LoVo (cell line): ENCODE data around the gene MYH7.
"Not testable (repeated sequence)": the region's sequence is repeated elsewhere in the genome, so short reads cannot be mapped to it uniquely, and the experiment has no call there.

Source experiments
- DNase-seq: peaks from one replicate; pipeline ENCODE4 v3.0.0-alpha.2; 2016; ENCODE audit warnings: low spot score

MYH7 gene

GRCh38 chr14:23435543-23436326 is at the start of gene MYH7:
MYH7 (minus strand) TSS chr14:23435660; CDS start chr14:23433732, 1,928 bp downstream.
- DNase-seq, result no peak

GRCh38 chr14:23483236-23483854 is 47.9 kb upstream of the MYH7 start:
- DNase-seq, result no peak

GRCh38 chr14:23482823-23483148 is 47.3 kb upstream of the MYH7 start:
- no peak for DNase-seq

- no peak for DNase-seq
These were observed 46.7 kb upstream of the MYH7 start for GRCh38 chr14:23481979-23482822.

GRCh38 chr14:23481362-23481970 is 46.0 kb upstream of the MYH7 start:
- DNase-seq, result no peak

GRCh38 chr14:23478109-23478759 is 42.8 kb upstream of the MYH7 start:
- DNase-seq, result peak; percentile 42

GRCh38 chr14:23470947-23471346 is 35.5 kb upstream of the MYH7 start:
- no peak for DNase-seq

GRCh38 chr14:23469906-23470403 is 34.5 kb upstream of the MYH7 start:
- no peak for DNase-seq

- DNase-seq, result peak; percentile 98
These were observed 33.9 kb upstream of the MYH7 start, which contains the start of gene NGDN for GRCh38 chr14:23469127-23469905. NGDN (plus strand) TSS chr14:23469703; CDS start chr14:23469716, 13 bp downstream.

- no peak for DNase-seq
These were observed 33.3 kb upstream of the MYH7 start for GRCh38 chr14:23468704-23469126.

GRCh38 chr14:23465261-23465660 is 29.8 kb upstream of the MYH7 start:
- DNase-seq, result no peak

- DNase-seq, result no peak
These were observed 29.2 kb upstream of the MYH7 start for GRCh38 chr14:23464700-23465099.

GRCh38 chr14:23460960-23461359 is 25.5 kb upstream of the MYH7 start:
- DNase-seq, result no peak

GRCh38 chr14:23457587-23458445 is 22.4 kb upstream of the MYH7 start:
- DNase-seq, result peak; percentile 89

GRCh38 chr14:23456883-23457586 is 21.6 kb upstream of the MYH7 start:
- not testable (repeated sequence) for DNase-seq

- DNase-seq, result no peak
These were observed 19.0 kb upstream of the MYH7 start for GRCh38 chr14:23454445-23454856.

GRCh38 chr14:23452237-23452636 is 16.8 kb upstream of the MYH7 start:
- DNase-seq, result no peak

GRCh38 chr14:23450379-23450778 is 14.9 kb upstream of the MYH7 start:
- DNase-seq, result no peak

GRCh38 chr14:23449314-23449713 is 13.9 kb upstream of the MYH7 start:
- no peak for DNase-seq
